Measurements from ENCODE around the gene TEX26.

The TEX26 gene

GRCh38 chr13:30978981-30979956 lies 46.8 kb downstream of the TEX26 start:
- no peak for DNase-seq

- DNase-seq, result no peak
Measured at GRCh38 chr13:30982506-30982905, 50.0 kb downstream of the TEX26 start.

GRCh38 chr13:30982906-30983305 lies 50.5 kb downstream of the TEX26 start:
- no peak for DNase-seq

- DNase-seq, result no peak
Measured at GRCh38 chr13:30983431-30983830, 51.0 kb downstream of the TEX26 start.

GRCh38 chr13:30984620-30985019 lies 52.2 kb downstream of the TEX26 start:
- DNase-seq, result no peak

- DNase-seq, result no peak
Measured at GRCh38 chr13:30985637-30986205, 53.3 kb downstream of the TEX26 start.

GRCh38 chr13:30991184-30991583 lies 58.7 kb downstream of the TEX26 start:
- no peak for DNase-seq

GRCh38 chr13:30991922-30992321 lies 59.5 kb downstream of the TEX26 start:
- DNase-seq, result no peak

GRCh38 chr13:30995331-30995730 lies 62.9 kb downstream of the TEX26 start:
- DNase-seq, result no peak

- peak; percentile 84 for DNase-seq
Measured at GRCh38 chr13:30997697-30998096, 65.2 kb downstream of the TEX26 start.

- DNase-seq, result no peak
Measured at GRCh38 chr13:30998136-30999088, 66.0 kb downstream of the TEX26 start.

GRCh38 chr13:31000889-31001288 lies 68.4 kb downstream of the TEX26 start:
- DNase-seq, result no peak

- DNase-seq, result no peak
Measured at GRCh38 chr13:31001647-31002046, 69.2 kb downstream of the TEX26 start.

- no peak for DNase-seq
Measured at GRCh38 chr13:31005066-31005465, 72.6 kb downstream of the TEX26 start.

GRCh38 chr13:31007417-31007816 lies 75.0 kb downstream of the TEX26 start:
- DNase-seq, result no peak

GRCh38 chr13:31008400-31009115 lies 76.1 kb downstream of the TEX26 start:
- no peak for DNase-seq

GRCh38 chr13:31009166-31009565 lies 76.7 kb downstream of the TEX26 start:
- DNase-seq, result no peak

GRCh38 chr13:31010296-31010695 lies 77.8 kb downstream of the TEX26 start:
- no peak for DNase-seq

GRCh38 chr13:31011193-31011860 lies 78.9 kb downstream of the TEX26 start:
- DNase-seq, result peak; percentile 35

- DNase-seq, result no peak
Measured at GRCh38 chr13:31011901-31012654, 79.6 kb downstream of the TEX26 start.

GRCh38 chr13:31012655-31013024 lies 80.2 kb downstream of the TEX26 start:
- no peak for DNase-seq
